ENCODE data around the gene STPG2. TPM values are rescaled to one million over a fixed set of nuclear protein-coding genes. Genes with fewer than 3 reads are reported as not detected.

STPG2 gene
- total and polyA plus RNA-seq, 2 of the 8 experiments (the other 6 are each of a cell fraction or from before 2014, with no cell fraction given): 0.03 TPM; not detected in 1

- no peak for TF ChIP-seq HDAC6 (IDR thresholded peaks at IDR 0.05; ENCODE audit: low read depth, low read length)
Observed at GRCh38 chr4:97942137-97942536, 201.1 kb downstream of the STPG2 start (continued).

Measured in H1 (cell line).